Spleen (tissue), 7 donors: ENCODE results near the gene HHAT.

Experiments
- POLR2AphosphoS5 ChIP-seq, 3 donors: sonication (generic); formaldehyde crosslinking; IDR thresholded peaks; one replicate each; pipeline ENCODE4 v1.5.1; 2017; ENCODE audit warnings: antibody characterized with exemption in 3 of 3
- TF ChIP-seq, protein P1 (sequence below), 11 experiments: fragments of 200-600 bp in 7 of 11; fragments of 450-650 bp in 4 of 11; sonication (generic) in 4 of 11; IDR thresholded peaks in 8 of 11; conservative IDR thresholded peaks in 3 of 11; 1 replicate in 7 of 11; 2 replicates in 4 of 11; pipeline versions ENCODE4 v1.4.0 to v1.8.0; 2016 to 2021; ENCODE audit warnings: antibody characterized with exemption in 11 of 11, inconsistent platforms in 4 of 11, mild to moderate bottlenecking in 1 of 11
- donor health status: DM: no; HTN: no; CAD: no; lungs with moderate emphysema.
- donor health status: DM: no; HTN: no; CAD: no.
- donor health status: DM: no; HTN: no; CAD: no.

GRCh38 chr1:210292231-210292871 is 36.4 kb upstream of the HHAT start:
- no peak for TF ChIP-seq POLR2AphosphoS5 (IDR thresholded peaks at IDR 0.05)
- TF ChIP-seq, protein P1, sequence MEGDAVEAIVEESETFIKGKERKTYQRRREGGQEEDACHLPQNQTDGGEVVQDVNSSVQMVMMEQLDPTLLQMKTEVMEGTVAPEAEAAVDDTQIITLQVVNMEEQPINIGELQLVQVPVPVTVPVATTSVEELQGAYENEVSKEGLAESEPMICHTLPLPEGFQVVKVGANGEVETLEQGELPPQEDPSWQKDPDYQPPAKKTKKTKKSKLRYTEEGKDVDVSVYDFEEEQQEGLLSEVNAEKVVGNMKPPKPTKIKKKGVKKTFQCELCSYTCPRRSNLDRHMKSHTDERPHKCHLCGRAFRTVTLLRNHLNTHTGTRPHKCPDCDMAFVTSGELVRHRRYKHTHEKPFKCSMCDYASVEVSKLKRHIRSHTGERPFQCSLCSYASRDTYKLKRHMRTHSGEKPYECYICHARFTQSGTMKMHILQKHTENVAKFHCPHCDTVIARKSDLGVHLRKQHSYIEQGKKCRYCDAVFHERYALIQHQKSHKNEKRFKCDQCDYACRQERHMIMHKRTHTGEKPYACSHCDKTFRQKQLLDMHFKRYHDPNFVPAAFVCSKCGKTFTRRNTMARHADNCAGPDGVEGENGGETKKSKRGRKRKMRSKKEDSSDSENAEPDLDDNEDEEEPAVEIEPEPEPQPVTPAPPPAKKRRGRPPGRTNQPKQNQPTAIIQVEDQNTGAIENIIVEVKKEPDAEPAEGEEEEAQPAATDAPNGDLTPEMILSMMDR (IDR thresholded peaks at IDR 0.05 in 8 of 11, conservative IDR thresholded peaks at IDR 0.05 in 3 of 11): peak in 3 of 11 experiments; percentile 20 to 33 (median 20)
